ENCODE measurements around the gene PLEKHM3. TPM values are rescaled to one million over a fixed set of nuclear protein-coding genes. Genes with fewer than 3 reads are reported as not detected.

The PLEKHM3 gene
- total RNA-seq, 1 donor from 2014 or later, result 19.5 TPM

DNA sequence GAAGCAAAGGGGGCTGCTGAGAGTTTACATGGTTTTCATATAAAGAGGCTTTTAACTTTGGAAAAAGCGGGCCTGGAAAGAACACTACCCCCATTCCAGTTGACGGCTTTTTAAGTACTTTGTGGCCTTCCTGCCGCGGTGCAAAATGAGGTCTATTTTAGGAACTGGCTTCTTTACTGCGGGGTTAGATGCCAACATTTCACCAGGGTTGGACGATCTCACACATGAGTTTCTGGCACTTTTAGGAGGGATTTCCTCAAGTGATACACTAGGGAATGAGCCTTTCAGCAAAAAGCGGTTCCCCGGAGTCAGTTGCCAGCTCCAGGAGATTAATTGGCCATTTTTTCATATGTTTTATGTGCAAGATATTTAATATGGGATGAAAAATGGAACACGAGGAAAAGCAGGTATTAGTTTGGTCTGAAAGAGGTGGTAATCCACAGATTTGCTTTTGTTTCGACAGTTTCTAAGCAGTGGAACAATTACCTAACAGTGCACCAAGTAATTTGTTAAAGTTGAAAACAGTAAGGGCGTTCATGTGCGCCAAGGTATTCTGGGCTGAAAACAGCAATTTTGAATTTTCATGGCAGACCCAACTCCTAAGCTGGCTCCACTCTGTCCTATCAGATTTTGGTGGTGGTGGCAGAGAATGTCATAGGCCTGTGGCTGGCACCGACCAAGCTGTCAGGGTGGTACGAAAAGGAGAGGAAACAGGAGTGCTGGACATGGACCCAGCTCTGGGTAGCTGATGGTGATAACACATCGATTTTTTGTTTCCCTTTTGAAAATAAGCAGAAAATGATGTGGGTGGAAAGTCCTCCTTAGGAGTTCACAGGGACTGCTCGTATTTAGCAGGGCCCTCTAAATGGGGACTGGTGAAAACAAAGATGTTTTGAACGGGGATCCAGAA, 200.0 kb downstream of the PLEKHM3 start:
- no peaks in the 10 kb centered on the region for H3K9me3 ChIP-seq (ENCODE audit: low read depth)
- H4K20me1 ChIP-seq (ENCODE audit: low read depth), result no peaks in the 10 kb centered on the region
- TF ChIP-seq EZH2phosphoT487 (IDR thresholded peaks at IDR 0.05), result no peak
- TF ChIP-seq, protein P1, sequence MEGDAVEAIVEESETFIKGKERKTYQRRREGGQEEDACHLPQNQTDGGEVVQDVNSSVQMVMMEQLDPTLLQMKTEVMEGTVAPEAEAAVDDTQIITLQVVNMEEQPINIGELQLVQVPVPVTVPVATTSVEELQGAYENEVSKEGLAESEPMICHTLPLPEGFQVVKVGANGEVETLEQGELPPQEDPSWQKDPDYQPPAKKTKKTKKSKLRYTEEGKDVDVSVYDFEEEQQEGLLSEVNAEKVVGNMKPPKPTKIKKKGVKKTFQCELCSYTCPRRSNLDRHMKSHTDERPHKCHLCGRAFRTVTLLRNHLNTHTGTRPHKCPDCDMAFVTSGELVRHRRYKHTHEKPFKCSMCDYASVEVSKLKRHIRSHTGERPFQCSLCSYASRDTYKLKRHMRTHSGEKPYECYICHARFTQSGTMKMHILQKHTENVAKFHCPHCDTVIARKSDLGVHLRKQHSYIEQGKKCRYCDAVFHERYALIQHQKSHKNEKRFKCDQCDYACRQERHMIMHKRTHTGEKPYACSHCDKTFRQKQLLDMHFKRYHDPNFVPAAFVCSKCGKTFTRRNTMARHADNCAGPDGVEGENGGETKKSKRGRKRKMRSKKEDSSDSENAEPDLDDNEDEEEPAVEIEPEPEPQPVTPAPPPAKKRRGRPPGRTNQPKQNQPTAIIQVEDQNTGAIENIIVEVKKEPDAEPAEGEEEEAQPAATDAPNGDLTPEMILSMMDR (IDR thresholded peaks at IDR 0.05), result no peak
- TF ChIP-seq EZH2 (IDR thresholded peaks at IDR 0.05), result no peak
- H3K27ac ChIP-seq, result peak overlapping the region; percentile 46
- H3K9me3 Mint-ChIP-seq, result no peaks in the 10 kb centered on the region
- H3K36me3 ChIP-seq, result no peaks in the 10 kb centered on the region
- H3K27ac Mint-ChIP-seq, result no peak overlapping the region
- no peak overlapping the region for H2AFZ ChIP-seq (replicated peaks)
- H3K27me3 ChIP-seq, result no peaks in the 10 kb centered on the region
- H3K4me3 ChIP-seq, result no peak overlapping the region
- H3K4me2 ChIP-seq, result no peak overlapping the region
- H3K27me3 Mint-ChIP-seq (ENCODE audit: insufficient read depth, low read depth), result peaks cover 5% of the 10 kb centered on the region
- peaks cover 9% of the 10 kb centered on the region for H3F3A ChIP-seq (ENCODE audit: low read depth)
- no peak for DNase-seq (ENCODE audit: low spot score)
- H3K36me3 Mint-ChIP-seq, result peaks cover 4% of the 10 kb centered on the region
- H3K9ac ChIP-seq, result no peak overlapping the region
- peaks cover 18% of the 10 kb centered on the region for H3K4me1 ChIP-seq
- no peaks in the 10 kb centered on the region for H3K79me2 ChIP-seq (ENCODE audit: low read depth)
- H3K4me3 Mint-ChIP-seq, result no peak overlapping the region
- H3K4me1 Mint-ChIP-seq, result peaks cover 2% of the 10 kb centered on the region

DNA sequence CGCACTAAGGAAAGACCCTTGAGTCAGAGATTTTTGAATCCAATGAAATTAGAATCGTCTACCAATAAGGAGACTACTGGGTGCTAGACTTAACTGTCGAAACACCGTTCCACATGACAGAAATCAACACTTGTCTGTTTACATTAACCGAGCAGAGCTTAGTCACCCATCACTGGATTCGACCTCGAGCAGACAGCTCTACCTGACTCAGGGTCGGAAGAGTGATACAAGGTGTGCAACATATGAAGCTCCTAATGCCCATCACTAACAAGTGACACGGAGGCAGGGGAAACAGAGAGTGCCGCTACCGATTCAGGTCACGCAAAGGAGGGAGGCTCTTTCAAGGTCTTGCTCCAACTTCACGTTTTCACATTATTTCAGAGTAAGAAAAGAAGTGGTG, 201.5 kb downstream of the PLEKHM3 start:
- Histone ChIP-seq H3K9ac (no peak overlapping the region), H2AFZ (replicated peaks) (no peak overlapping the region), H3K27me3 (no peaks in the 10 kb centered on the region), H3K79me2 (ENCODE audit: low read depth) (no peaks in the 10 kb centered on the region), H4K20me1 (ENCODE audit: low read depth) (no peaks in the 10 kb centered on the region), H3K27ac (no peak overlapping the region), H3K4me2 (no peak overlapping the region), H3K4me3 (no peak overlapping the region), H3K4me1 (peaks cover 32% of the 10 kb centered on the region), H3K36me3 (no peaks in the 10 kb centered on the region), H3F3A (ENCODE audit: low read depth) (peaks cover 22% of the 10 kb centered on the region), H3K9me3 (ENCODE audit: low read depth) (no peaks in the 10 kb centered on the region)
- Mint-ChIP-seq H3K27ac (no peak overlapping the region), H3K4me3 (no peak overlapping the region), H3K4me1 (peaks cover 7% of the 10 kb centered on the region), H3K36me3 (peaks cover 4% of the 10 kb centered on the region), H3K9me3 (no peaks in the 10 kb centered on the region), H3K27me3 (ENCODE audit: insufficient read depth, low read depth) (peaks cover 2% of the 10 kb centered on the region)
- no peak for TF ChIP-seq EZH2phosphoT487 (IDR thresholded peaks at IDR 0.05)
- TF ChIP-seq EZH2 (IDR thresholded peaks at IDR 0.05), result no peak
- TF ChIP-seq, protein P1 (IDR thresholded peaks at IDR 0.05), result no peak
- no peak for DNase-seq (ENCODE audit: low spot score)

DNA sequence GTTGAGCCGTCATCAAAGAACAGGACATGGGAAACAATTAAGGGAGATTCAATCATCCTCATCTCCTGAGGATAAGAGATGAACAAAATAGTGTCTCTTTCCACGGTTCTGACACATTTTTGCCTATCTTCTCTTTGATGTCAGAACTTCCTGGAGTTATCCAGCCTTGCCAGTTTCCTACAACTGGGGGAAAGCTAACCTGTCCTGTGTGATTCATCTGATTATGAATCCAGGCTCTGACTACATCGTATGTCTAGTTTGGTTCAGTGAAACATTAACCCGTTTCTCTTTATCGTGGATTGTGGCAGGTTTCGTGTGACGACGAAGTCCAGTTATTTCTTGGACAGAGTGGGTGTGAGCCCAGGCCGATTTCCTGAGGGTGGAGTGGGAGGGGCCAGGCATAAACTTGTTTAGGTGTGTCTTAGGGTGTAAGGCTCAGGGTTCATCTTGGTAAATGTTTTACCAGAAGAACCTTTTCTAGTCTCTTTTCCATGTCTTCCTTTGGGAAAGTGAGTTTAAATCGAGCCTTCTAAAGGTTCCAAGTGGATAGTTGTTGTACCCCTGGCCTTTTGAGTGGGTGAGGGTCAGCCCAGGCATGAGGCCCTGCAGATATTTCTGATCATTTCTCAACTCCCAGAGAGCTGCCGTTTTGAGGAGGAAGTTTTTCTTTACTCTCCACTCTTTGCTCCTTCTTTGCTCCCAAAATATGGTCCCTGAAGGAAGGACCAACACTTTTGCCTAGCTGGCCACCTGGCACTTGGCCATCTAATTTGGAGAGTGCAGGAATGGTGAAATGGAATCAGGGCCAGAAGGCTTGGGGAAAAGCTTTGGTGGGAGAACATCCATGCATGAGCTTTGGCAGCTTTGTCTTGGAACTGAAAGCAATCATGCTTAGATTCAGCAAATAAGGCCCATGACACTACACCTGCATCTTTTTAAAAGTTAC, 205.2 kb downstream of the PLEKHM3 start:
- no peaks in the 10 kb centered on the region for H4K20me1 ChIP-seq (ENCODE audit: low read depth)
- H3K4me3 ChIP-seq, result no peak overlapping the region
- H3K27ac ChIP-seq, result peak overlapping the region; percentile 79
- peaks cover 31% of the 10 kb centered on the region for H3F3A ChIP-seq (ENCODE audit: low read depth)
- H3K27me3 ChIP-seq, result no peaks in the 10 kb centered on the region
- H2AFZ ChIP-seq (replicated peaks), result no peak overlapping the region
- peak overlapping the region; percentile 7 for H3K9ac ChIP-seq
- no peaks in the 10 kb centered on the region for H3K9me3 Mint-ChIP-seq
- no peaks in the 10 kb centered on the region for H3K36me3 Mint-ChIP-seq
- peaks cover 8% of the 10 kb centered on the region for H3K4me1 Mint-ChIP-seq
- H3K36me3 ChIP-seq, result no peaks in the 10 kb centered on the region
- H3K27ac Mint-ChIP-seq, result no peak overlapping the region
- no peak for DNase-seq (ENCODE audit: low spot score)
- H3K79me2 ChIP-seq (ENCODE audit: low read depth), result no peaks in the 10 kb centered on the region
- H3K9me3 ChIP-seq (ENCODE audit: low read depth), result no peaks in the 10 kb centered on the region
- TF ChIP-seq, protein P1 (IDR thresholded peaks at IDR 0.05), result no peak
- no peak for TF ChIP-seq EZH2 (IDR thresholded peaks at IDR 0.05)
- no peak for TF ChIP-seq EZH2phosphoT487 (IDR thresholded peaks at IDR 0.05)
- H3K4me2 ChIP-seq, result peak overlapping the region; percentile 23
- peaks cover 2% of the 10 kb centered on the region for H3K27me3 Mint-ChIP-seq (ENCODE audit: insufficient read depth, low read depth)
- H3K4me3 Mint-ChIP-seq, result no peak overlapping the region
- peaks cover 43% of the 10 kb centered on the region for H3K4me1 ChIP-seq
